ENCODE measurements around the gene TLR6.

DNA sequence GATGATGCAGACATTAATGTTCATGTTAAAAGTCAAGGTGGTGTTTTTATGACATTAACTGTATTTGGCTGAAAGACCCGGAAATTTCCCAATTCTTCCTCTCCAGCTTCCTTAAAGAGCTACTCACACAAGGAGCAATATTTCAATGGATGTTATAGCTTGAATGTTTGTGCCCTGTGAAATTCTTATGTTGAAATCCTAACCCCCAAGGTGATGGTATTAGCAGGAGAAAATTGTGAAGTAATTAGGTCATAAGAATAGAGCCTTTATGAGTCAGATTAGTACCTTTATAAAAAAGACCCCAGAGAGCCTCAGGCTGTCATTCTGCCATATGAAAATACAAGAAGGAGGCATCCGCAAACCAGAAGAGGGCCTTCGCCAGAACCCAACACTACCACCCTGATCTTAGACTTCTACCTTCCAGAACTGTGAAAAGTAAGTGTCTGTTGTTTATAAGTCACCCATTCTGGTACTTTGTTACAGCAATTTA lies 55.6 kb downstream of the TLR6 start:
- TF ChIP-seq EZH2 (IDR thresholded peaks at IDR 0.05) = no peak
- no peak for TF ChIP-seq POLR2A (IDR thresholded peaks at IDR 0.05; ENCODE audit: borderline replicate concordance, extremely low read depth, insufficient read depth, insufficient read length)
- no peak for TF ChIP-seq SP1 (IDR thresholded peaks at IDR 0.05; ENCODE audit: low read depth)
- TF ChIP-seq ATF3 (IDR thresholded peaks at IDR 0.05) = no peak
